SKM-1 treated with dmso at 0.1 percent for 144 hours (cell line): ENCODE measurements around the gene FKTN.

Experiments used
- DNase-seq: peaks from one replicate; lab custom pipeline; 2025; ENCODE audit not compliant: unreplicated experiment; lab: John Stamatoyannopoulos, UW

Gene FKTN

DNA sequence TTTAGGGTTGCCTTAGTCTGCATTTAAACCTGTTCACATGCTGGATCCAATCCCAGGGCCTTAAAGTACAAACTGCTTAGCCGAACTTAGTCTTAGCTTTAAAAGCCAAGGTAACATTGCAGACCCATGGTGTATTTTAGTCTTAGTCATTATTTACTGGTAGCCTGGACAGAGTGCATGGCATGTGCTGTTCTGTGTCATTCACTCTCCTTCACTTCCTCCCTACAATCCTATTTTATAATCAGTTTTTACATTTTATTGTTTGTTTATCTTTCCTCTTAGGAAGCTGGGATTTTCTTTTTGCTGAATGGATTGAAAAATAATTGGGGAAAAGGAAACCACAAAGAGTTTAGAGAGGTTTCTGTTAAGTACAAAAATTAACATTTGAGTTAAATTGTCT is 74.9 kb downstream of the FKTN start:
- no peak for DNase-seq

DNA sequence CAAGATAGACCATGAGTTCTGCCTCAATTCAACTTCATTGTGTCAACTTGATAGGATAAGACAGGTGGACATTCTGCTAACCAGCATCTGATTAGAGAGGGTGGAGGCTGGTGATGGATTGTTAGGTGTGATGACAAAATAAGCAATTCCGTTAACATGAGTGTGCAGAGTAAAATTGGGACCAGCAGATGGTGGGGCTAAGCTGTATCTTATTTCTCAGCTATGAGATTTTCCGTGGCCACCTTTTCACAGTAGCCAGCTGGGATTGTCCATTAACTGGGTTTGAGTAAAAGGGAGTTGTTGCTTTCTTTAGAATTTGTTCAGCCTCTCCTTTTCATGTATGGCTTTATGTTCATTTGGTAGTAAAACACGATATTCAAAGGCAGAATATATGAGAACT is 75.5 kb downstream of the FKTN start:
- DNase-seq, result no peak

DNA sequence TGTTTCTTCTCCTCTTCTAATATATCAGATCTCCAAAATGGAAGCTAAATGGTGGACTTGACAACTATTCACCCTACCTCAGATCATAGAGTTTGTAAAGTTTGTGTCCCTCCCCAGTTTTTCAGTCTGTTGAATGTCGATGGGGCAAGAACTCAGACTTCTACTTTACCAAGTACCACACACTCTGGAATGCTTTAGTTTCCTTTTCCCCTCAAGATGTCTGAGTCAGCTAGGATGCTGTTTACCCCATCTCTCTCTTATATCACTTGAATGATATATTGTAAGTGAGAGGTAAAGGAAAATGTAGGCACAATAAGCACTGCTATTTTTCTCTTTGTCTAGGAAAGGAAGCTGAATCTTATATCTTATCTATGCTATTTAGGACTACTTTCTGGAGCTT is 78.4 kb downstream of the FKTN start:
- no peak for DNase-seq

GRCh38 chr9:105637787-105638395 is 80.0 kb downstream of the FKTN start:
- no peak for DNase-seq

GRCh38 chr9:105639936-105640335 is 82.0 kb downstream of the FKTN start:
- no peak for DNase-seq

DNA sequence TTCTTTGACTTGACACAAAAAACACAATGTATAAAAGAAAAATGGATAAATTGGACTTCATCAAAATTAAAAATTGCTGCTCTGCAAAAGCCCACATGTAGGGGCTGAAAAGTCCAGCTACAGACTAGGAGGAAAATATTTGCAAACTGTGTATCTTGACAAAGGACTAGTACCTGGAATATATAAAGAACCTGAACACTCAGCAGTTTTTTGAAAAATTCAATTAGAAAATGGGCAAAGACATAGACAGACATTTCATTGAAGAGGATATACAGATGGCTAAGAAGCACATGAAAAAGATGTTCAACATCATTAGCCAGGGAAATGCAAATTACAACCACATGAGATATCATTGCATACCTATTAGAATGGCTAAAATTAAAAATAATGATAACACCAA is 85.9 kb downstream of the FKTN start:
- DNase-seq, result no peak

DNA sequence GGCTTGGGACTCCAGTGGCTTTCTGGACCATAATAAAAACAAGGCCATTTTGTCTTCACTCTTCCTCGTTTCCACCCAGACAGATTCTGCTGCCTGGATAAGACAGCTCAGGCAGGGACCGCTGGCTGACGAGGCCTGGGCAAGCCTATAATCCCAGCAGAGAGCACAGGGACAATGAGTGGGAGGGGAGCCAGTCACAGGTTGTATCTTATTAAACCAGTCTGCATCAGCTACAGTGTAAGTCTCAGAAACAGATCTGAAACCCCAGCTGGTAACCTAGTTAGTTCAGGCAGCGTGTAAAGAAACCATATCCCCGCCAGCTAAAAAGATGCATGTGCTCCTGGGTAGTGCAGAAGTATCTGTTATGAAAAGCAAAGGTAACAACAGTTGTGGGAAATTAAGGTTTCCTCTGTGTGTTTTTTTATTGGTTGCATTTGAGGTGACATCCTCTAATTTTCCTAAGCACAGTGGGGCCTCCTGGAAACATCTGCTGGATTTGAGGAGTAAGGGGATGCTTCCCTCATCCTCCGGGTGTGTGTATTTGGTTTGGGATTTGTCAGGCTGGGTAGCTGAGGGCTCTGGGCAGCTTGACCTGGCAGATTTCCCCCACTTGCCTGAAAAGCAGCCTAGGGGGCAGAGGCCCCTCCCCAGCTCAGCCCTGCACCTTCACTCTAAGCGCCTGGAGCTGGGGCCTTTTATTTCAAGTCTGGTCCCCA is 89.1 kb downstream of the FKTN start:
- DNase-seq, result no peak

DNA sequence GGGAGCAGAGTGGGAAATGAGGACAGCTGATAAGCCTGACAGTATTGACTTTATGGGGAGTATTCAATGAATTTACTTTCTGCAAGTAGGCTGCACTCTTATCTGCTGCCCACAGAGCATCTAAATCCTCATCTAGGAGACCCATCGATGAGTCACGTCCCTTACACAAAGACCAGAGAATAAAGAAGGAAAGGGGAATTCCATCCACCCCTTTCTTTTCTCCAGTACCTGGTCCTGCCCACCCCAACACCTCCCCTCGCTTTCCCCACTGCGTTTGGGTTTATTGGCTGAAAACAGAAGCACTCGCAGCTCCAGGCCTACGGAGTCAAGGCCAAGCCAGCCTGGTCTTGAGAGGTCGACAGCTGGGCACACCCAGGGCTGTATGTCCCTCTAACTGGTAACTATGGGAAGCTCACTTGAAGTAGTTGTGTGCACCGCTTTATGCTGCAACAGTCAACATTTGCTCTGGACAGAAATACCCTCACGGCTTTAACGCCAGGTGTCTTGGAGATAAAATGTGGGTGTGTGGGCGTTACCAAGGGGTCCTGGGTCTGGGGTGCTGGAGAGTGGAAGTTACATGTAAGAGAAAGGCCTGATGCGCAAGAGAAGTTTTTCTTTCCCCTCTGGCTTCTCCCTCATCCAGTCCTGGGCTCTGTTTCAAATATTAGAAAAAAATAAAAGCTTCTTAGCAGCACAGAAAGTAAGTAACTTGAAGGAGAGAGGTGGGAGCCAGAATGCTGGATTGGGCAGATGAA is 89.8 kb downstream of the FKTN start:
- DNase-seq, result no peak

DNA sequence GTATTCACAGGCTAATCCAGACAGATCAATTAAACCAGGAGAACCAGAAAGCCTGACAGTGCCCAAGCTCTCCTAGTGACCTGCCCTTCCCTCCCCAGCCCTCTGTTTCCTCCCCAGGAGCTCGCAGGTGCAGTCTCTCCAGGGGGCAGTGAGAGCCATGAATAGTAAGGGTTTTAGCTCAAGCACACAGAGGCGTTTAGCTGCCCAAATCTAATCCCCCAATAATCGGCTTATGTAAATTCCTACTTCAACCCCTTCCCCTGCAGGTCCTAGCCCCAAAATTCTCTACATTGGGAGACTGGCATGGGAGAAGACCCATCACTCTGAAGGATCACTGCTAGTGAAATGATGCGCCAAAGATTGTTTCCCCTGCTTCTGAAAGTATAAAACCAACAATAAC is 93.9 kb downstream of the FKTN start:
- no peak for DNase-seq

- DNase-seq, result no peak
These were observed 98.4 kb downstream of the FKTN start for GRCh38 chr9:105656131-105656921.

DNA sequence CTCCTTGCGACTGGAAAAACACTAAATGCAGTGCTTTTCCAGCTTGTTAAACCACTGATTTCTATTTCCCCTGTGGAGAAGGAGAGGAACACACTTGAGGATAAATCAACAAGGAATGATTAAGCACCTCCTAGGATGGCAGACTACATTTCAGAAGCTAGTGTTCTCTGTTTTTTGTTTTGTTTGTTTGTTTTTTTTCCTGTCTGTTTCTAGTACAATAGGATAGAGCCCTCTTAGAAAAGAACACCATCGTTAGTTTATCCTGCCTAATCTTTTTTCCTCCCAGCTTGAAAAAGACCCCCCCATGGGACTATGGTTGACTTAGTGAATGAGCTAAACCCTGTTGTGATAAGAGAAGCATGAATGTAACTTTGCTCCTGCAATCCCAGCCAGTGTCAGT is 100.4 kb downstream of the FKTN start:
- DNase-seq, result no peak

DNA sequence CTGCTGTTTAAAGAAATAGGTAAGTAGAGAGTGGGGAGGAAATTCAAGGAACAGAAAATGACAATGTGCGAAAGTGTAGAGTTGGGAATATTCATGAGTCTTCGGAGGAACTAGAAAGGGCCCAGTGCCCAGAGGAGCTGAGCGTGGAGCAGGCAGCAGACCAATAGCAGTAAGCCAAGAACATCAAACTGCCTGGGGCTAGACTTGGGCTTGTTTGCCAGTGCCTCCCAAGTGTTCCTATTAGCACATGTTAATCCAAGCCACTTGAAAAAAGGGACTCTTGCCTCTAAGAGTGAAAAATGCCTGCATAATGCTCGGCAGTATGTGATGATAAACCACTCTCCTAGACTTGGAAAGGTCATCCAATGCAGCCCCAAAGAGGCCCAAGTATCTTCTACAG is 103.1 kb downstream of the FKTN start:
- no peak for DNase-seq

GRCh38 chr9:105662184-105663104 is 104.5 kb downstream of the FKTN start, which contains the start of gene TAL2:
Gene TAL2, plus strand, starts transcription at chr9:105662457. Its CDS starts 40 bp downstream, at chr9:105662497.
- no peak for DNase-seq

- no peak for DNase-seq
These were observed 106.0 kb downstream of the FKTN start for GRCh38 chr9:105663914-105664313.

GRCh38 chr9:105667867-105668266 is 109.9 kb downstream of the FKTN start:
- no peak for DNase-seq

GRCh38 chr9:105670315-105670714 is 112.4 kb downstream of the FKTN start:
- no peak for DNase-seq

GRCh38 chr9:105670775-105671174 is 112.8 kb downstream of the FKTN start:
- DNase-seq, result no peak

GRCh38 chr9:105672711-105673234 is 114.8 kb downstream of the FKTN start:
- DNase-seq, result peak; percentile 66

GRCh38 chr9:105673850-105674387 is 116.0 kb downstream of the FKTN start:
- no peak for DNase-seq
